Globus pallidus (tissue), 1 donor: ENCODE results near the gene TSEN2.
"Not testable (repeated sequence)": the region's sequence is repeated elsewhere in the genome, so short reads cannot be mapped to it uniquely, and the experiment has no call there.

ENCODE experiments used
- DNase-seq: peaks from one replicate; pipeline ENCODE4 v3.0.0-alpha.2; 2015; ENCODE audit warnings: low spot score

Gene TSEN2

DNA sequence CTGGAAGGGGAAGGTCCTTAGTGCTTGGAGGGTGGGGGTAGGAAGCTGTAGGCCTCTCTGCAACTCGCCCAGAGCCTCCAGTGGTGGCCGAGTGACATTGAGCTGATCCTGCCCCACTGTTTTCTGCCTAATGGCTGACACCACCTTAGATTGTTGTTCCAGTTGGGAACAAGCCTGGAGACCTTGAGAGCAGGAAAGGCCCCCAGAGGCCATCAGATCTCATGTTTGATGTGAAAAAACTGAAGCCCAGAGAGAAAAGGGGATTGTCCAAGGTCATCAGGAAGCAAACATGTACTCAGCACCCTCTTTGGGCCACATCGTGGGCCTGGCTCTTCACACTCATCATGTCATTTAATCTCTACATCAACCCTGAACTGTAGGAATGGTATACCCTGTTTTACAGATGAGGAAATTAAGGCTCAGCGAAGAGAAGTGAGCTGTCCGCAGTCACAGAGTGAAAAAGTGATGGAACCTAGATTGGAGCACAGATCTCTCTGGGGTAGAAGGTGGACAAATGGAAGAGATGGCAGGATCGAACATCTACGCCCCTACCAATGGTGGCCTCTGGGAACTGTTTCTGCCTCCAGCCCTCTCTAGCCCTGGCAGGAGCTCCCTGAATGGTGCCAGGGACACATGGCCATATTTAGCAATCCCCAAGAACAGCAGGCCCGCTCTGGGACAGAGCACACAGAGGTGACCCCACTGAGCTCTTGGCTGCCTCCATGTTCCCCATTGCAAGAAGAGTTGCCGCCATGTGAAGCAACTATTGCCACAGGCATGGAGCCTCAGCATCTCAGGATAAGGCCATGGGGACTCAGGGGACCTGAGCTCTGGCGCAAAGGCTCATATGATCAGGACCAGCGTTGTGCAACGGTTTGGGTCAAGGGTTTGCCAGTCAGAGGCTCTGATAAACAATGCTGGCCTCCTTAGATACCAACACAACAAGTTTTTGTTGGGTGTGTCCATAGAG lies 31.6 kb upstream of the TSEN2 start:
- DNase-seq = no peak

DNA sequence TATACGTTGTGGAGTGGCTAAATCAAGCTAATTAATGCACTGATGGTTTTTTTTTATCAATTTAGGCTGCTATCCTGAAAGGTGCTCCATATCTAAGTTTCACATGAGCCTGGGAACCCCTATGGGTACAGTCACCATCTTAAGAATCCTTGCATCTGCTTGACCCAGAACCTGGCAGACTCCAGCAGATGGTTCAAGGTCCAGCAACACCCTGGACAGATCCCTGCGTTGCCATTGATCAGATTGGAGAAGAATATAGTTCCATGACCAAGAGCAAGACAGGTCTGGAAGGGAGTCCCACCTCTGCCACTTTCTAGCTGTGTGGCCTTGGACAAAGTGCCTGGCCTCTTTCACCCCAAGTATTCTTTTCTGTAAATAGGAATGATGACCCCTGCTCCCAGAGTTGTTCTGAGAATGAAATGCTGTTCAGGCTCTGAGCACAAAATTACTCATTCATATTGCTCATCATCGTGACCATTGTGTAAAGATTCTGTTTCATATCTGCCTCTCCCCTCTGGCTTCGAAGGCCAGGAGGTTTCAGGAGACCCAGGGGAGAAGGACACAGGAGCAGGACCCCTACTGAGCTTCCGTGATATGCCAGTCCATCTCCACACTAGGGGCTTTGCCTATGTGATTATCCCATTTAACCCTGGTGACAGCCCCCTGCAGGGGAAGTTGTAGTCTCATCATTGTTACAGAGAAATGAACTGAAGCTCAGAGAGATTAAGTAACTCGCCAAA lies 30.0 kb upstream of the TSEN2 start:
- no peak for DNase-seq

DNA sequence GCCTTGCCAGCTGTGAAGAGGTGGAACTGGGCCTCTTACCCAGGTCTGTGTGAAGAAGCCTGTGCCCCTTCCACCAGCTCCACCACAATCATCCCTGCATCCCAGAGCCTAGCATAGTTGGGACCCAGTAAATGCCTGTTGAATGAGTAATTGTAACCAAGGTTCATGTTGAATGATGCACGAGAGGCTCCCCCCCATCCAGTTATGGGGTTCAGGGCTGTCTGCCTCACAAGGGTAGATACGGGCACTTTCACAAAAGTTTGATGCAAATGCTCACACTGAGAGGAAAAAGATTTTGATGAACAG lies 29.5 kb upstream of the TSEN2 start:
- DNase-seq = no peak

DNA sequence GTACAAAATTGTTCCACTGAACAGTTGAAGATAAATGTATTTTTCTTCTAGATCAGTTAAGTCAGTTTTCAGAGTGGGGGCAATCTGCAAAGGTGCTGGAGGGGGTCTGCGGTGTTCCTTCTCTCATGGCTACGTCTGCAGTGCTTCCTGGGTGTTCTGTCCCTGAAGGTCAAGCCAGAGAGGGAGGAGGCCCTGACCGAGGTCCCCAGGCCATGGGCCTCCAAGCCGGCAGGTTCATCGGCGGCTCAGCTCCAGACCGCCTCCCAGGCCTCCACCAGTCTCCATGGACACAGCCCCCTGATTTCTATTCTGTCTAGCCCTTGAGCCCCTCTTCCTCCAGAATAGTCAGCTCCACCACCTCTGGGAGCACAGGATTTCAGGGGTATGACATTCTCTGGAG lies 28.5 kb upstream of the TSEN2 start:
- no peak for DNase-seq

DNA sequence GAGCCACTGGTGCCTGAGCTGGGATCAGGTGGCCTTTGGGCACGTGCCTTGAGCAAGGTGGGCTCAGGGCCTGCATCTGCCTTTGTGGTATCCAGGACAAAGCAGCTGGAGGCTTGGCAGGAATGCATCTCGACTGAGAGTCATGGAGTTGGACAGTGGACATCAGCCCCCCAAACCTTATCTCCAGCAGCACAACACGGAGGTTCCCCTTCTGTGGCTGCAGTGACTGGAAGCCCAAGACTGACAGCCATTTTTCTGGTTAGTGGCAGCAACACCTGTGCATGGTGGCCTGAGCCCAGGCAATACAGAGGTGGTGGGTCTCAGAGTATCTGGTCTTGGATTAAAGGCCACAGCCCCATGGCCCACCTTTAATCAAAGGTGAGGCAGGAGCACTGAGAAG lies 27.8 kb upstream of the TSEN2 start:
- DNase-seq = no peak

DNA sequence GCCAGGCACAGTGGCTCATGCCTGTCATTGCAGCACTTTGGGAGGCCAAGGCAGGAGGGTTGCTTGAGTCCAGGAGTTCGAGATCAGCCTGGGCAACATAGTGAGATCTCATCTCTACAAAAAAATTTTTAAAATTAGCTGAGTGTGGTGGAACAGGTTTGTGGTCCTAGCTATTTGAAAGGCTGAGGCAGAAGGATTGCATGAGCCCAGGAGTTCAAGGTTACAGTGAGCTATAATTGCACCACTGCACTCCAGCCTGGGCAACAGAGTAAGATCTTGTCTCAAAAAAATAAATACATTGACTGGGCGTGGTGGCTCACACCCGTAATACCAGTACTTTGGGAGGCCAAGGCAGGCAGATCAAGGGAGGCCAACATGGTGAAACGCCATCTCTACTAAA lies 26.9 kb upstream of the TSEN2 start:
- DNase-seq = not testable (repeated sequence)

DNA sequence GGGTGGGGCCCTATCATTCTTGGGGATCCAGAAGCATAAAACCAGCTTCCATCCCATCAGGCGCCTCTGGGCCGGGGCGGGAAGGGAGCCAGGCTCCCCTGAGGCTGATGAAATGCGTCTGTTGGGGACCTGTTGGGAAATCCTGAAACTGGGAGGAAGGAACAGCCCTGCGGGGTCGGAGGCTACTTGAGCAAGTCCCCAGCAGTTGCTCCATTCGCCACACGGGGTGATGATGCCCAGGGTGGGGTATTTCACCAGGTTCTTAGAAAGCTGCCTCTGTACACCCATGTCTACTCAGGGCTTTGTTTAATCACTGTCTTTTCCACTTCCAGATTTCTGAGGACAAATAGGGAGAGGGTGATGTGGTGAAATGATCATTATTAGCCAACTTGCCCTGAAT lies 25.4 kb upstream of the TSEN2 start:
- no peak for DNase-seq

DNA sequence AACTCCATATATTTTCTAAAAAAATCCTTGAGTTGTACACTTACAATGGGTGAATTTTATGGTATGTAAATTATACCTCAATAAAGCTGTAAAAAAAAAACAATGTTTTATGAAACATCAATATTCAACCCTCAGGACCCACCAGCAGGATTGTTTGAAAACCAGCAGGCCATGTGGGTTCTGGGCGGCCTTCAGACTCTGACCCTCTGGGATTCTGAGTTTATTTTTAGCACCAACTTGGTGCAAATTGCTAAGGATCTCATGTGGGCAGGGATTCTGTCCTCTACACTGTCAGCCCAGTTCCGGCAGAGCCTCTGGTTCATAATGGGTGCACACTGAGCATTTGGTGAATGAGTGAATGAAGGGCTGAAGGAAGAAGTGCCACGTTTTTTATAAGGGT lies 24.2 kb upstream of the TSEN2 start:
- no peak for DNase-seq

DNA sequence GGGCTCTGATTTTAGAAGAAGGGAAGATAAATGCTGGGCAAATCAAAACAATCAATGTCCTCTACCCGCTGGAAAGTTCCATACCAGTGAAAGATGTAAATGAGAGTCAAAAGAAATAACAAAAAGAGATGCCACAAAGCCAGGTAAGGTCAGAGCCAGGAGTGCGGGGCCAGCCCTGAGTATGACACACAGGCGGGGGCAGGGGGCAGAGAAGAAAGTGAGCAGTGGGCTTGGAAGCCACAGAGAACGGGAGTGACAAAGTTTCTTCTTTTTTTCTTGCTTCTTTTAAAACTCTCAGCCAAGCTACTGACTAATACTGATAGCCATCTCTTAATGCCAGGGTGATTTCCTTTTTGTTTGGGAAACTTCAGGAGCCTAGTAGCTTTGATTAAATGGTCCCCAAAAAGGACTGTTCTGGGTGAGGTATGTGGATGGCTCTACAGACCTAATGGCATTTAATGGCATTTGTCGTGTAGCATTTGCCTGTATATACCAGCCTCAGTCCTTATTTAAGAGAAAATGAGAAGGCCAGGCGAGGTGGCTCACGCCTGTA lies 23.1 kb upstream of the TSEN2 start:
- no peak for DNase-seq

DNA sequence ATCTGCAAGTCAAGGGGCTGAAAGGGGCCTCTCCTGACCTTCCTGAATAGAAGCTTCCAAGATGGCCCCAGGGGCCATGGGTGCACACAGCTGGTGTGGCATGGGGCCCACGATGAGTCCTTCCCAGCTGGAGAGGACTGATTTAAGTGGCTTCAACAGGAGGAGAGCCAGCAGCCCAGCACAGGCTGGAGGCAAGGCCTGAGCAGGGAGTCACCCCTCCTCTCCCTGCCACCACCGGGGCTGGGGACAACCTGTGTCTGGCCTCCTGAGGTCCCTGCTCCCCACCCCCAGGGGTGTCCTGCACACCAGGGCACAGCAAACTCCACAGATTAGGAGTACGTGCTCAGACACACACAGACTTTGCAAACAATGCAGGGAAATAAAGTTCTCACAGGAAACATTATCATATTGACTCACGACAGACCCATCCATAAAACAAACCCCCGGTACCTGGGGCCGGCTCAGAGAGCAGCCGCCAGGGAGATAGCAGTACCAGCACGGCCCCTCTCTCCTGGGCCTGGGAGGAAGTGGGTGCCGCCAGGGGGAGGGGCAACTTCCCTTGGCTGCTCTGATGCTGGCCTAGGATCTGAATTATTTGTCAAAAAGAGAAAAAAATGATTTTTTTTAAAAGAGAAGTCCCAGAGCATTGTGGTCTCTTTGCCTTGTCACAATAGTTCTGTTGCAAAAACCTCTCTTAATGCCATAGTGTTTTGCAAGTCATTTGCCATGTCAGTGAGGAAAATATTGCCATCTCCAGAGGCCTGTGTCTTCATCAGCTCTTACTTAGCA lies 21.9 kb upstream of the TSEN2 start:
- no peak for DNase-seq

DNA sequence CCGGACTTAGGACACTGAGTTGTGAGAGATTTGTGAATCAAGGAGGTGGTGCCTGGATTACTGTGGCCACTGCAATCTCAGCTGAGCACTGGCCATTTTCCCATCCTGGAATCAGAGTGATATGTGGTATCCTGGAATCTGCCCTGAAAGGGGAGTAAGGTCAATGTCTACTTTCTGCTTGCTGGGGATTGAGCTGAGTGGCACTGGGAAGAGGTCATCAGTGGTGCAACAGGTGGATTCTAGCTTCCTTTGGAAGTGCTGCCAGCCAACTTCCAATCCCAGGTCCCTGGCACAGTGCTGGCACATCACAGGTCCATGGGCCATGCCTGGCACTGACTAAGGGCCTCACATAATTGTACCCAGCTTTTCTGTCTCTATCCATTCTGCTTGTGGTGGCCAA lies 20.6 kb upstream of the TSEN2 start:
- no peak for DNase-seq

DNA sequence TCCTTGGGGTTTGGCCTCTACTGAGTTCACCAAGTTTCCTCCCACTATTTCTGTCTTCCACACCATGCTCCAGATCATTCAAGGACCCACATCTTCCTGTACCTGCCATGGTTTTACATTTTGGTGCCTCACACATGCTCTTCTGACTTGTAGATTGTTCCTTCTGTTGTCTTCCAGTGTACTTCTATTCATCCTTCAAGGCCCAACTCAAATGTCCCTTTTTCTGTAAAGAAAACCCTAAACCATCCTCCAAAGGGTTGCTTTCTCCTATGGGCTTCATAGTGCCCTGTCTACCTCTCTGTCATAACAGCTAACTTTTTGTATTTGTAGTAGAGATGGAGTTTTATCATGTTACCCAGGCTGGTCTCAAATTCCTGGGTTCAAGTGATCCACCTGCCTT lies 20.1 kb upstream of the TSEN2 start:
- no peak for DNase-seq

DNA sequence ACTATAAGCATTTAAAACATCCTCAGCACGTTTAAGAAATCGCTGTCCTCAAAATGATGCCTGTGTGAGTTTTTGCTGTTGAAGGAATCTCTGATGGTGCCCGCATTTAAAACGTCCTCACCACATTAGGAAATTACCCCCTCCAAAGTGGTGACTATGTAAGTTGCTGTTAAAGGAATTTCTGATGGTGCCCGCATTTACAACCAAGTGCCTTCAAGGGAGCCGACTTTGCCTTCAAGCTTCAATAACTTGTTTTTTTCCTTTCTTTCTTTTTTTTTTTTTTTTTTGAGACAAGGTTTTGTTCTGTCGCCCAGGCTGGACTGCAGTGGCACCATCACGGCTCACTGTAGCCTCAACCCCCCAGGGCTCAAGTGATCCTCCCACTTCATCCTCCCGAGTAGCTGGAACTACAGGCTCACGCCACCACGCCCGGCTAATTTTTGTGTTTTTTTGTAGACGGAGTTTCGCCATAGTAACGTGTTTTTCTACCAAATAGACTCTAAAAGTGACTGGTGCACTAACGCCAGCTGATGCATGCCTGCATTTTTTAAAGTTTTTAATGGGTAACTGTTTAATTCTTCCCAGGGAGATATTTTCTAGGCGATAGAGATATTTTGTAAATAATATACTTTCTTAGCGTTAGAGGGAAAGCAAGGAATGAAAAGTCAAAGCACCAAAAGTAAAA lies 19.0 kb upstream of the TSEN2 start:
- no peak for DNase-seq

DNA sequence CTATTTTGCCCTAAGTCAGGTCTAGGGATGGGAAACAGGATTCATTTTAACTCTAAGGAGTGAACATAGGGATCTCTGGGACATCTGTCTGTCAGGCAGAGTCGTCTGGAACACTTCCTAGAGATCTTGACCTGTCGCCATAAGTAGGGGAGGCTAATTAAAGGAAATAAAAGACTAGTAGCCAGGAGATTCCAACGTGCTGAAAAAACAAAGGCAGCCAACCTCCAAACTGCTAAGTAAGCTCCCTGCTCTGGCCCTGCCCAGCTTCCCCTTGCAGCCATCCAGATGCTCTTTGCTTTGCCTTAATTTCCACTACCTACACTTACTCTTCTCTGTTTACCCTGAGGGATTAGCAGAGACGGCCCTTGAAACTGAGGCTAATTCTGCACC lies 18.4 kb upstream of the TSEN2 start:
- DNase-seq = no peak

DNA sequence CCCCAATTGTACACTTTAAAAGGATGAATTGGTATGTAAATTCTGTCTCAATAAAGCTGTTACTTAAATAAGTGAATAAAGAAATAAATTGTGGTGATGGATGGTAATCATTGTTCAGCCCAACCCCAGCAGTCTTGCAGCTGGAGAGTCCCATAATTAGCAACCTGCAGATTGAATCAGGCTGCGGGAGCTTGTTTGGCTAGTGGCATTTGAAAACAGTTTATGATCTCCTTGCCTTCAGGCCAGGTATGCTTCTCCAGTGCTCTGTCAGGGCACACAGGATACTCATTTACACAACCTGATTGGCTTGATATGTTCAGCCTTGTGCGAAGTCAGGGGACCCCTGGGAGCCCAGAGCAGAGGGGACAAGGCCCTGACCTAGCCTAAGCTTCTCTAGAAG lies 16.5 kb upstream of the TSEN2 start:
- DNase-seq = no peak

DNA sequence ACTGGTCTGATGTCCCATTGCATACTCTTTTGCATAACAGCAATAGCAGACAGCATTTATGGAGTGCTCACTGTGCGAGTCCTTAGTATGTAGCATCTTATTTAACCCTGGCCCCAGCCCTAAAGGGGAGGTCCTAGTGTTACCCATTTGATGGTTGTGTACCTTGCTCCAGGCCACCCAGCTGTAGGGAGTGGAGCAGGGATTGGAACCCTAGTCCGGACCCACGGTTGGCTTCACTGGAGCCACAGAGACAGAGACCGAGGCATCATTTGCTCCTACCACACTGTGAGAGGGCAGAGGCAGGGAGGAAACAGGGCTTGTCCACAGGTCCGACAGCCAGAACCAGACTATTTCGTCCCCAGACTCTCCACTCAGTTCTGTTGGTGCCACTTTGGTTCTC lies 16.0 kb upstream of the TSEN2 start:
- DNase-seq = no peak

DNA sequence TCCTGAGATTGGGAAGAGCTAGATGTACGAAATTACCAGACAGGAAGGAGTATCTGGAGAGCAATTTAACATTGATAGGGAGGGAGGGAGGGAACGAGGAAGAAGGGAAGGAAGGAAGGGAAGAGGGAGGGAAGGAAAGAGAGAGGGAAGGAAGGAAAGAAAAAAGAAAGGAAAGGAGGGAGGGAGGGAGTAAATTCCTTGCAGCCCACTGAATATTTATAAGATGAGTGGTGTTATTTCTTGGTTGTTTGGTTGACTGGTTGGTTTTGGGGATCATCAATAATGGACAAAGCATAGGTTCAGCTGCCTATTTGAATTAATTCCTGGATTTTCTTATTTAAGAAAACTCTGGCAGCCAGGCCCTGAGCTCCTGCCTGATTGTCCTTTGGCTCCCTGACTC lies 15.5 kb upstream of the TSEN2 start:
- no peak for DNase-seq

DNA sequence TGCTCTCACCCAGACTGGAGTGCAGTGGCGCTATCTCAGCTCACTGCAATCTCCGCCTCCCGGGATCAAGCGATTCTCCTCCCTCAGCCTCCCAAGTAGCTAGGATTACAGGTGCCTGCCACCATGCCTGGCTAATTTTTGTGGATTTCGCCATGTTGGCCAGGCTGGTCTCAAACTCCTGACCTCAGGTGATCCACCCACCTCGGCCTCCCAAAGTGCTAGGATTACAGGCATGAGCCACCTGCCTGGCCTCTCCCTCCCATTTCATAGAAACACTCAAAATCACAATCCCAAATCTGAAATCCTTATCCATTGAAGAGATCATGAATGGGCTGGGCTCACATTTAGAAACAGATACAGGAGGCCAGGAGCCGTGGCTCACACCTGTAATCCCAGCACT lies 15.1 kb upstream of the TSEN2 start:
- DNase-seq = not testable (repeated sequence)

DNA sequence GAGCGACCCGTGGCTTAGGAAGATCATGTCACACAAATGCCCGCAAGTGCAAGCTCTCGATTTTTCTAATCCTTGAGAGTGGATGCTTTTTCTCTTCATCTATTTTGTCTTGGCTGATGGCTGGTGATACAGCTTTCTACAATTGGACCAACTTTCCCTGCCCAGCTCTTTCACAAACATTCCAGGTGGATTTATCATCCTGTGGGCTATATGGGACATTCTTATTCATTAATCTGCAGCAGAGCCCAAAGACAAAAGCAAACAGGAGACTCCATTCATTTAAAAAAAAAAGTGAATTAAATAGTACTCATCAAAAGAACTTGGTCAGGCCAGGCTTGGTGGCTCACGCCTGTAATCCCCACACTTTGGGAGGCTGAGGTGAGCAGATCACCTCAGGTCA lies 14.2 kb upstream of the TSEN2 start:
- no peak for DNase-seq

DNA sequence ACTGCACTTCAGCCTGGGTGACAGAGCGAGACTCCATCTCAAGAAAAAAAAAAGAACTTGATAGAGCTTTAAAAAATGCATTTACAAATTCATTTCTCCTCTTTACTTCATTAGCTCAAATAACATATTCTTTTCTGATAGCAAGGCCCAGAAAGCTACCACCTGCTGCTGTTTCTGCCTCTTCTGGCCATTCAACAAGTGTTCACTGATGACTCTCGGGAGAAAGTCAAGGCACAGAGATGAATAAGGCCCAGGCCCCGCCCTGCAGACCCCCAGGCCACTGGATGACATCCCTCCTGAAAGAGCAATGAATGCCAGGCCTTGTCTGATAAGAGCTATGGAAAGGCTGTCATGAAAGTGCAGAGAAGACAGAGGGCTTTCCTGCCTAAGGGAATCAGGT lies 13.6 kb upstream of the TSEN2 start:
- no peak for DNase-seq

DNA sequence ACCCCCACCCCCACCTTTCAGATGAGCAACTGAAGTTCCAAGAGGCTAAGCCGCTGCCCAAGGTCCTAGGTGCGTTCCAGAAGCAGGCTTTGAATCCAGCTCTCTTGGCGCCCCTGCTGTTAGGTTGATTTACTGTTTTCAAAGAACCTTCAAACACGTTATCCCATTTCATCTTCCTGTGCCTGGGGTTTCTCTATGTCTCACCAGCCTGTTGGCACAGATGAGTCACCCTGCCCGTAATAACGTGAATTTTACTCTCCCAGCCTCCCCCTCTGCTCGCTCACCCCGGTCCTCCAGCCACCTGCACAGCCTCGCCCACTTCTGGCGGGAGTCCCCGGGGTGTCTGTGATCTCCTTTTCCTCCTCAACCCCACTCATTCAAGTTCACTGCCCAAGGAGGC lies 13.0 kb upstream of the TSEN2 start:
- DNase-seq = no peak
